DND-41 (cell line): ENCODE results near the gene HECW1.

ENCODE experiments used
- CTCF ChIP-seq: IDR thresholded peaks from 2 replicates; pipeline ENCODE4 v1.5.1; 2012; ENCODE audit warnings: borderline replicate concordance, low read length, moderate library complexity, mild to moderate bottlenecking; ENCODE audit not compliant: poor library complexity, severe bottlenecking; ENCODE audit errors: extremely low read depth
- EZH2 ChIP-seq: IDR thresholded peaks from 3 replicates; pipeline ENCODE4 v1.6.1; 2012; ENCODE audit warnings: borderline replicate concordance, low read depth, mild to moderate bottlenecking, moderate library complexity, low read length, inconsistent platforms; ENCODE audit not compliant: severe bottlenecking

GRCh38 chr7:43589728-43590127 is 477.3 kb downstream of the HECW1 start:
- TF ChIP-seq CTCF, result no peak
- no peak for TF ChIP-seq EZH2
